ENCODE measurements around the gene CHRM5. TPM values are rescaled to one million over a fixed set of nuclear protein-coding genes. Genes with fewer than 3 reads are reported as not detected.
"Not testable (repeated sequence)": the region's sequence is repeated elsewhere in the genome, so short reads cannot be mapped to it uniquely, and the experiment has no call there.

The CHRM5 gene
- total RNA-seq, 4 donors from 2014 or later, result not detected

GRCh38 chr15:33985751-33986150 is 17.5 kb downstream of the CHRM5 start:
- no peaks in the 10 kb centered on the region for H3K9me3 ChIP-seq
- H3K36me3 ChIP-seq, result no peaks in the 10 kb centered on the region
- 58% methylated on average over 3 of the region's 3 CpGs for whole genome bisulfite sequencing
- no peaks in the 10 kb centered on the region for H3K27me3 ChIP-seq
- TF ChIP-seq EP300 (IDR thresholded peaks at IDR 0.05) (no peak), POLR2AphosphoS5 (IDR thresholded peaks at IDR 0.05) (no peak), POLR2A (IDR thresholded peaks at IDR 0.05) (no peak)
- TF ChIP-seq, protein P1, sequence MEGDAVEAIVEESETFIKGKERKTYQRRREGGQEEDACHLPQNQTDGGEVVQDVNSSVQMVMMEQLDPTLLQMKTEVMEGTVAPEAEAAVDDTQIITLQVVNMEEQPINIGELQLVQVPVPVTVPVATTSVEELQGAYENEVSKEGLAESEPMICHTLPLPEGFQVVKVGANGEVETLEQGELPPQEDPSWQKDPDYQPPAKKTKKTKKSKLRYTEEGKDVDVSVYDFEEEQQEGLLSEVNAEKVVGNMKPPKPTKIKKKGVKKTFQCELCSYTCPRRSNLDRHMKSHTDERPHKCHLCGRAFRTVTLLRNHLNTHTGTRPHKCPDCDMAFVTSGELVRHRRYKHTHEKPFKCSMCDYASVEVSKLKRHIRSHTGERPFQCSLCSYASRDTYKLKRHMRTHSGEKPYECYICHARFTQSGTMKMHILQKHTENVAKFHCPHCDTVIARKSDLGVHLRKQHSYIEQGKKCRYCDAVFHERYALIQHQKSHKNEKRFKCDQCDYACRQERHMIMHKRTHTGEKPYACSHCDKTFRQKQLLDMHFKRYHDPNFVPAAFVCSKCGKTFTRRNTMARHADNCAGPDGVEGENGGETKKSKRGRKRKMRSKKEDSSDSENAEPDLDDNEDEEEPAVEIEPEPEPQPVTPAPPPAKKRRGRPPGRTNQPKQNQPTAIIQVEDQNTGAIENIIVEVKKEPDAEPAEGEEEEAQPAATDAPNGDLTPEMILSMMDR (IDR thresholded peaks at IDR 0.05), result no peak
- H3K4me1 ChIP-seq, result no peaks in the 10 kb centered on the region
- DNase-seq (ENCODE audit: low spot score in 2 of 2), result no peak
- no peak overlapping the region for H3K27ac ChIP-seq
- H3K4me3 ChIP-seq, result no peak overlapping the region

- H3K4me1 ChIP-seq, result no peaks in the 10 kb centered on the region
- DNase-seq (ENCODE audit: low spot score in 2 of 2), result no peak
- WGBS, result 97% methylated on average over 3 of the region's 3 CpGs
Measured at GRCh38 chr15:33987444-33987843, 19.1 kb downstream of the CHRM5 start.

GRCh38 chr15:33988384-33988783 is 20.1 kb downstream of the CHRM5 start:
- no peak overlapping the region for H3K4me3 ChIP-seq
- H3K36me3 ChIP-seq, result no peaks in the 10 kb centered on the region
- 89% methylated on average over 4 of the region's 4 CpGs for WGBS
- H3K27ac ChIP-seq, result no peak overlapping the region
- H3K4me1 ChIP-seq, result no peaks in the 10 kb centered on the region
- DNase-seq (ENCODE audit: low spot score in 2 of 2), result no peak
- H3K27me3 ChIP-seq, result no peaks in the 10 kb centered on the region
- no peaks in the 10 kb centered on the region for H3K9me3 ChIP-seq
- no peak for TF ChIP-seq POLR2AphosphoS5 (IDR thresholded peaks at IDR 0.05)
- no peak for TF ChIP-seq POLR2A (IDR thresholded peaks at IDR 0.05)
- no peak for TF ChIP-seq EP300 (IDR thresholded peaks at IDR 0.05)
- TF ChIP-seq, protein P1 (IDR thresholded peaks at IDR 0.05), result no peak

More at GRCh38 chr15:33987444-33987843, 19.1 kb downstream of the CHRM5 start:
- H3K9me3 ChIP-seq, result no peaks in the 10 kb centered on the region
- no peak for TF ChIP-seq EP300 (IDR thresholded peaks at IDR 0.05)
- TF ChIP-seq, protein P1 (IDR thresholded peaks at IDR 0.05), result no peak
- TF ChIP-seq POLR2A (IDR thresholded peaks at IDR 0.05), result no peak
- TF ChIP-seq POLR2AphosphoS5 (IDR thresholded peaks at IDR 0.05), result no peak
- no peaks in the 10 kb centered on the region for H3K36me3 ChIP-seq
- H3K27ac ChIP-seq, result no peak overlapping the region
- no peak overlapping the region for H3K4me3 ChIP-seq
- no peaks in the 10 kb centered on the region for H3K27me3 ChIP-seq

- H3K27ac ChIP-seq, result no peak overlapping the region
- no peaks in the 10 kb centered on the region for H3K4me1 ChIP-seq
- DNase-seq (ENCODE audit: low spot score in 2 of 2), result no peak
- H3K4me3 ChIP-seq, result no peak overlapping the region
- 85% methylated on average over 9 of the region's 9 CpGs for WGBS
- TF ChIP-seq POLR2AphosphoS5 (IDR thresholded peaks at IDR 0.05) (no peak), EP300 (IDR thresholded peaks at IDR 0.05) (no peak)
- TF ChIP-seq, protein P1 (IDR thresholded peaks at IDR 0.05), result no peak
- no peaks in the 10 kb centered on the region for H3K36me3 ChIP-seq
- no peaks in the 10 kb centered on the region for H3K9me3 ChIP-seq
- H3K27me3 ChIP-seq, result no peaks in the 10 kb centered on the region
Measured at GRCh38 chr15:33994005-33994615, 25.8 kb downstream of the CHRM5 start.

DNA sequence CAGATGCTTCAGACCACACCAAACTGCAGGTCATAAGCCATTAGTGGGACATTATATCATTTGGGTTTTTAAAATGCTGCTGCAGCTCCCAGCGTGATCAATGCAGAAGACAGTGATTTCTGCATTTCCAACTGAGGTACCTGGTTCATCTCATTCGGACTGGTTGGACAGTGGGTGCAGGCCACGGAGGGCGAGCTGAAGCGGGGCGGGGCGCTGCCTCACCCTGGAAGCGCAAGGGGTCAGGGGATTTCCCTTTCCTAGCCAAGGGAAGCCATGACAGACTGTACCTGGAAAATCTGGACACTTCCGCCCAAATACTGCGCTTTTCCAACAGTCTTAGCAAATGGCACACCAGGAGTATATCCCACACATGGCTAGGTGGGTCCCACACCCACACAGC is 27.4 kb downstream of the CHRM5 start:
- not testable (repeated sequence) for H3K4me1 ChIP-seq; H3K27me3 ChIP-seq; H3K27ac ChIP-seq; H3K9me3 ChIP-seq; H3K36me3 ChIP-seq; DNase-seq (ENCODE audit: low spot score in 2 of 2); H3K4me3 ChIP-seq
- WGBS, result 98% methylated on average over 10 of the region's 10 CpGs

DNA sequence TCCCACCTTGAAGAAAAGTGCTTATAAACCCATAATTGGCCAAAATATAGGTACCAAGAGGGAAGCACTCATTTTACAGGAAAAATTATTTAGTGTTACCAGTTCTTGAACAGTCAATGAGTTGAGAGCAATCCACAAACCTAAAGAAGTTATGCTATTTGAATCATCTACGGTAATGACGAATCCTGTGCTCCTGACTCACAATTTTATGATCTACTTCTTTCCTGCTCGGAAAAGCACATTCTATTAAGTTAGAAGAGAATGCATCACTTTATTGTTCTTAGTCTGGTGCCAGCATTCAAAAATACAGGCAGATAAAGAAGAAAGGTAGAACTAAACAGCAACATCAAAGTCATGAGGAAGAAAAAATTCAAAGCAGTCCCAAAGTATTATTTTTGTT is 33.2 kb downstream of the CHRM5 start:
- no peaks in the 10 kb centered on the region for H3K36me3 ChIP-seq
- 45% methylated on average over 3 of the region's 3 CpGs for WGBS

More for the DNA sequence above, 33.2 kb downstream of the CHRM5 start:
- H3K9me3 ChIP-seq, result no peaks in the 10 kb centered on the region
- H3K4me1 ChIP-seq, result no peaks in the 10 kb centered on the region
- H3K27ac ChIP-seq, result no peak overlapping the region
- no peak for TF ChIP-seq POLR2AphosphoS5 (IDR thresholded peaks at IDR 0.05)
- no peak for TF ChIP-seq POLR2A (IDR thresholded peaks at IDR 0.05)
- no peak for TF ChIP-seq EP300 (IDR thresholded peaks at IDR 0.05)
- TF ChIP-seq, protein P1 (IDR thresholded peaks at IDR 0.05), result no peak
- no peak overlapping the region for H3K4me3 ChIP-seq
- no peaks in the 10 kb centered on the region for H3K27me3 ChIP-seq
- DNase-seq (ENCODE audit: low spot score in 2 of 2), result no peak
